HEK293 (cell line): ENCODE measurements around the gene TTLL10.

Experiments
- GFI1B ChIP-seq: fragments of 450-650 bp; formaldehyde crosslinking; IDR thresholded peaks from 2 replicates; pipeline ENCODE4 v1.5.1; 2016; ENCODE audit warnings: missing biosample characterization, missing genetic modification characterization
- GLIS1 ChIP-seq: fragments of 450-650 bp; formaldehyde crosslinking; IDR thresholded peaks from 2 replicates; pipeline ENCODE4 v1.5.1; 2016; ENCODE audit warnings: missing biosample characterization, missing genetic modification characterization
- SETDB1 ChIP-seq: IDR thresholded peaks from one replicate; pipeline ENCODE4 v1.6.1; 2017; ENCODE audit warnings: mild to moderate bottlenecking, low read length, moderate library complexity, mixed read lengths; ENCODE audit not compliant: insufficient read length
- YY1 ChIP-seq: fragments of 450-650 bp; formaldehyde crosslinking; IDR thresholded peaks from 2 replicates; pipeline ENCODE4 v1.5.1; 2018; ENCODE audit warnings: missing biosample characterization, missing genetic modification characterization
- ZBTB17 ChIP-seq: fragments of 450-650 bp; formaldehyde crosslinking; IDR thresholded peaks from 2 replicates; pipeline ENCODE4 v1.5.1; 2016; ENCODE audit warnings: missing biosample characterization, missing genetic modification characterization
- ZNF140 ChIP-seq: fragments of 450-650 bp; formaldehyde crosslinking; IDR thresholded peaks from 2 replicates; pipeline ENCODE4 v1.5.1; 2016; ENCODE audit warnings: missing biosample characterization, missing genetic modification characterization
- ZNF23 ChIP-seq: fragments of 450-650 bp; formaldehyde crosslinking; IDR thresholded peaks from 2 replicates; pipeline ENCODE4 v1.5.1; 2016; ENCODE audit warnings: missing biosample characterization, missing genetic modification characterization, borderline replicate concordance
- ZNF530 ChIP-seq: fragments of 450-650 bp; formaldehyde crosslinking; IDR thresholded peaks from 2 replicates; pipeline ENCODE4 v1.5.1; 2016; ENCODE audit warnings: low read depth, missing biosample characterization, missing genetic modification characterization
- ZSCAN23 ChIP-seq: fragments of 450-650 bp; formaldehyde crosslinking; IDR thresholded peaks from 2 replicates; pipeline ENCODE4 v1.5.1; 2016; ENCODE audit warnings: missing biosample characterization, missing genetic modification characterization
- TF ChIP-seq, protein P1 (sequence below): fragments of 450-650 bp; formaldehyde crosslinking; conservative IDR thresholded peaks from 2 replicates; pipeline ENCODE4 v1.5.1; 2016; ENCODE audit warnings: low read depth, missing biosample characterization, missing genetic modification characterization
- TF ChIP-seq, protein P2 (sequence below): fragments of 450-650 bp; formaldehyde crosslinking; IDR thresholded peaks from 2 replicates; pipeline ENCODE4 v1.5.1; 2016; ENCODE audit warnings: missing biosample characterization, missing genetic modification characterization
- TF ChIP-seq, protein P3 (sequence below): fragments of 450-650 bp; formaldehyde crosslinking; IDR thresholded peaks from 2 replicates; pipeline ENCODE4 v1.5.1; 2016; ENCODE audit warnings: missing biosample characterization, missing genetic modification characterization
- TF ChIP-seq, protein P4 (sequence below): fragments of 450-650 bp; formaldehyde crosslinking; IDR thresholded peaks from 2 replicates; pipeline ENCODE4 v1.5.1; 2017; ENCODE audit warnings: missing biosample characterization, missing genetic modification characterization
- TF ChIP-seq, protein P5 (sequence below): fragments of 450-650 bp; formaldehyde crosslinking; IDR thresholded peaks from 2 replicates; pipeline ENCODE4 v1.5.1; 2016; ENCODE audit warnings: missing biosample characterization, missing genetic modification characterization

The TTLL10 gene

DNA sequence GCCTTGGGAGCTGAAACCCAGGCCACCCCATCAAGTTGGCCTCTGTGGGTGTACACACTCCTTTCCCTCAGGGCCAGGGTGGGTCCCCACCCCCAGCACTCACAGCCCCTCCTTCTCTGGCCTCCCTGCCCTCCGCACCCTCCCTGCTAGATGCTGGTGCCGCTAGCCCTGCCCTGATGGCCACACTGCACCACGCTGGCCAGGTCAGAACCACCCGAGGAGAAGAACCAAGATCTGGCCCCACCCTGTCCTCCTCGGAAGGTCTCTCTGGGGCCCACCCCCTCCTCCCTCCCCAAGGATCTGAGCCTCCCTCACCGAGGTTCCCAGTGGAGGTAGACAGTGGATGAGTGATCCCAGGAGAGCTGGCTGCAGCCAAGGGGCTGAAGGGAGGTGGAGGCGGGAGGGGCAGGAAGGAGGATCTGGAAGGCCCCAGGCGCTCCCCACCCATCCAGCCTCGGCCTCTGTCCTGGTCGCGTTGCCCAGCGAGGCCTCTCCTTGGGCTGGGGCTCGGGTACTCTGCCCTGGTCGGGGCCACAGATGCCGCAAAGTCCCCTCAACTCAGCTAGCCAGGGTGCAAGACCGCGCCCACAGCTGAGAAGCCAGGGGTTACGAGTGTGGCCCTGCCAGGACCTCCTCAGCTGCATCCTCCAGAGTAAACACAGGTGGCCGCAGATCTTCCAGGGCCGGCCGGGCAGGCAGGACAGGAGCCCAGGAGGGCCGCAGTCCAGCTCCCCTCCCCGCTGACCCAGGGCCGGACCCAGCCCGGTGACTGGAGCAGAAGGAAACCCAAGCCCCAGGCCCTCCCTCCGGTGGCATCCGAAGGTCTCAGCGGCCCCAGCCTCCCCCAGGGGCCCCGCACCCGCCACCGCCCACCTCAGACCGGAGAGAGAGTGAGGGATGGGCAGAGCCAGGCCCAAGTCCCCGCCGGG, 63.5 kb downstream of the TTLL10 start (continued):
- TF ChIP-seq, protein P1, sequence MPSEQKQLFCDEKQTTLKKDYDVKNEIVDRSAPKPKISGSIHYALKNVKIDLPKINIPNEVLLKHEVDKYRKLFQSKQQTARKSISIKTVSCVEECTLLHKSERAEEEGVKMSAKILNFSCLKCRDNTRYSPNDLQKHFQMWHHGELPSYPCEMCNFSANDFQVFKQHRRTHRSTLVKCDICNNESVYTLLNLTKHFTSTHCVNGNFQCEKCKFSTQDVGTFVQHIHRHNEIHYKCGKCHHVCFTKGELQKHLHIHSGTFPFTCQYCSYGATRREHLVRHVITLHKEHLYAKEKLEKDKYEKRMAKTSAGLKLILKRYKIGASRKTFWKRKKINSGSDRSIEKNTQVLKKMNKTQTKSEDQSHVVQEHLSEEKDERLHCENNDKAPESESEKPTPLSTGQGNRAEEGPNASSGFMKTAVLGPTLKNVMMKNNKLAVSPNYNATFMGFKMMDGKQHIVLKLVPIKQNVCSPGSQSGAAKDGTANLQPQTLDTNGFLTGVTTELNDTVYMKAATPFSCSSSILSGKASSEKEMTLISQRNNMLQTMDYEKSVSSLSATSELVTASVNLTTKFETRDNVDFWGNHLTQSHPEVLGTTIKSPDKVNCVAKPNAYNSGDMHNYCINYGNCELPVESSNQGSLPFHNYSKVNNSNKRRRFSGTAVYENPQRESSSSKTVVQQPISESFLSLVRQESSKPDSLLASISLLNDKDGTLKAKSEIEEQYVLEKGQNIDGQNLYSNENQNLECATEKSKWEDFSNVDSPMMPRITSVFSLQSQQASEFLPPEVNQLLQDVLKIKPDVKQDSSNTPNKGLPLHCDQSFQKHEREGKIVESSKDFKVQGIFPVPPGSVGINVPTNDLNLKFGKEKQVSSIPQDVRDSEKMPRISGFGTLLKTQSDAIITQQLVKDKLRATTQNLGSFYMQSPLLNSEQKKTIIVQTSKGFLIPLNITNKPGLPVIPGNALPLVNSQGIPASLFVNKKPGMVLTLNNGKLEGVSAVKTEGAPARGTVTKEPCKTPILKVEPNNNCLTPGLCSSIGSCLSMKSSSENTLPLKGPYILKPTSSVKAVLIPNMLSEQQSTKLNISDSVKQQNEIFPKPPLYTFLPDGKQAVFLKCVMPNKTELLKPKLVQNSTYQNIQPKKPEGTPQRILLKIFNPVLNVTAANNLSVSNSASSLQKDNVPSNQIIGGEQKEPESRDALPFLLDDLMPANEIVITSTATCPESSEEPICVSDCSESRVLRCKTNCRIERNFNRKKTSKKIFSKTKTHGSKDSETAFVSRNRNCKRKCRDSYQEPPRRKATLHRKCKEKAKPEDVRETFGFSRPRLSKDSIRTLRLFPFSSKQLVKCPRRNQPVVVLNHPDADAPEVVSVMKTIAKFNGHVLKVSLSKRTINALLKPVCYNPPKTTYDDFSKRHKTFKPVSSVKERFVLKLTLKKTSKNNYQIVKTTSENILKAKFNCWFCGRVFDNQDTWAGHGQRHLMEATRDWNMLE (tag by site-specific recombination): no peak
- TF ChIP-seq GLIS1 (tag by site-specific recombination) (peak; percentile 76), ZNF23 (tag by site-specific recombination) (no peak), ZBTB17 (no peak), ZNF140 (tag by site-specific recombination) (no peak), ZNF530 (tag by site-specific recombination) (no peak), SETDB1 (no peak), ZSCAN23 (no peak), GFI1B (no peak), YY1 (tag by site-specific recombination) (no peak)
- TF ChIP-seq, protein P2, sequence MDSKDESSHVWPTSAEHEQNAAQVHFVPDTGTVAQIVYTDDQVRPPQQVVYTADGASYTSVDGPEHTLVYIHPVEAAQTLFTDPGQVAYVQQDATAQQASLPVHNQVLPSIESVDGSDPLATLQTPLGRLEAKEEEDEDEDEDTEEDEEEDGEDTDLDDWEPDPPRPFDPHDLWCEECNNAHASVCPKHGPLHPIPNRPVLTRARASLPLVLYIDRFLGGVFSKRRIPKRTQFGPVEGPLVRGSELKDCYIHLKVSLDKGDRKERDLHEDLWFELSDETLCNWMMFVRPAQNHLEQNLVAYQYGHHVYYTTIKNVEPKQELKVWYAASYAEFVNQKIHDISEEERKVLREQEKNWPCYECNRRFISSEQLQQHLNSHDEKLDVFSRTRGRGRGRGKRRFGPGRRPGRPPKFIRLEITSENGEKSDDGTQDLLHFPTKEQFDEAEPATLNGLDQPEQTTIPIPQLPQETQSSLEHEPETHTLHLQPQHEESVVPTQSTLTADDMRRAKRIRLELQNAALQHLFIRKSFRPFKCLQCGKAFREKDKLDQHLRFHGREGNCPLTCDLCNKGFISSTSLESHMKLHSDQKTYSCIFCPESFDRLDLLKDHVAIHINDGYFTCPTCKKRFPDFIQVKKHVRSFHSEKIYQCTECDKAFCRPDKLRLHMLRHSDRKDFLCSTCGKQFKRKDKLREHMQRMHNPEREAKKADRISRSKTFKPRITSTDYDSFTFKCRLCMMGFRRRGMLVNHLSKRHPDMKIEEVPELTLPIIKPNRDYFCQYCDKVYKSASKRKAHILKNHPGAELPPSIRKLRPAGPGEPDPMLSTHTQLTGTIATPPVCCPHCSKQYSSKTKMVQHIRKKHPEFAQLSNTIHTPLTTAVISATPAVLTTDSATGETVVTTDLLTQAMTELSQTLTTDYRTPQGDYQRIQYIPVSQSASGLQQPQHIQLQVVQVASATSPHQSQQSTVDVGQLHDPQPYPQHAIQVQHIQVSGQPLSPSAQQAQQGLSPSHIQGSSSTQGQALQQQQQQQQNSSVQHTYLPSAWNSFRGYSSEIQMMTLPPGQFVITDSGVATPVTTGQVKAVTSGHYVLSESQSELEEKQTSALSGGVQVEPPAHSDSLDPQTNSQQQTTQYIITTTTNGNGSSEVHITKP (tag by site-specific recombination): peak; percentile 64
- TF ChIP-seq, protein P3, sequence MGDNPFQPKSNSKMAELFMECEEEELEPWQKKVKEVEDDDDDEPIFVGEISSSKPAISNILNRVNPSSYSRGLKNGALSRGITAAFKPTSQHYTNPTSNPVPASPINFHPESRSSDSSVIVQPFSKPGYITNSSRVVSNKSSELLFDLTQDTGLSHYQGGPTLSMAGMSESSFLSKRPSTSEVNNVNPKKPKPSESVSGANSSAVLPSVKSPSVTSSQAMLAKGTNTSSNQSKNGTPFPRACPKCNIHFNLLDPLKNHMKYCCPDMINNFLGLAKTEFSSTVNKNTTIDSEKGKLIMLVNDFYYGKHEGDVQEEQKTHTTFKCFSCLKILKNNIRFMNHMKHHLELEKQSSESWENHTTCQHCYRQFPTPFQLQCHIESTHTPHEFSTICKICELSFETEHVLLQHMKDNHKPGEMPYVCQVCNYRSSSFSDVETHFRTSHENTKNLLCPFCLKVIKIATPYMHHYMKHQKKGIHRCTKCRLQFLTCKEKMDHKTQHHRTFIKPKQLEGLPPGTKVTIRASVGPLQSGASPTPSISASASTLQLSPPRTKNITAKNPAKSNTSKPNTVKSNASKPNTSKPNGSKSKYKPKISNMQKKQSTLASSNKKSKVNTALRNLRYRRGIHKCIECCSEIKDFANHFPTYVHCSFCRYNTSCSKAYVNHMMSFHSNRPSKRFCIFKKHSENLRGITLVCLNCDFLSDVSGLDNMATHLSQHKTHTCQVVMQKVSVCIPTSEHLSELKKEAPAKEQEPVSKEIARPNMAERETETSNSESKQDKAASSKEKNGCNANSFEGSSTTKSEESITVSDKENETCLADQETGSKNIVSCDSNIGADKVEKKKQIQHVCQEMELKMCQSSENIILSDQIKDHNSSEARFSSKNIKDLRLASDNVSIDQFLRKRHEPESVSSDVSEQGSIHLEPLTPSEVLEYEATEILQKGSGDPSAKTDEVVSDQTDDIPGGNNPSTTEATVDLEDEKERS (tag by site-specific recombination): no peak
- TF ChIP-seq, protein P4, sequence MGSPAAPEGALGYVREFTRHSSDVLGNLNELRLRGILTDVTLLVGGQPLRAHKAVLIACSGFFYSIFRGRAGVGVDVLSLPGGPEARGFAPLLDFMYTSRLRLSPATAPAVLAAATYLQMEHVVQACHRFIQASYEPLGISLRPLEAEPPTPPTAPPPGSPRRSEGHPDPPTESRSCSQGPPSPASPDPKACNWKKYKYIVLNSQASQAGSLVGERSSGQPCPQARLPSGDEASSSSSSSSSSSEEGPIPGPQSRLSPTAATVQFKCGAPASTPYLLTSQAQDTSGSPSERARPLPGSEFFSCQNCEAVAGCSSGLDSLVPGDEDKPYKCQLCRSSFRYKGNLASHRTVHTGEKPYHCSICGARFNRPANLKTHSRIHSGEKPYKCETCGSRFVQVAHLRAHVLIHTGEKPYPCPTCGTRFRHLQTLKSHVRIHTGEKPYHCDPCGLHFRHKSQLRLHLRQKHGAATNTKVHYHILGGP (tag by site-specific recombination): no peak
- TF ChIP-seq, protein P5, sequence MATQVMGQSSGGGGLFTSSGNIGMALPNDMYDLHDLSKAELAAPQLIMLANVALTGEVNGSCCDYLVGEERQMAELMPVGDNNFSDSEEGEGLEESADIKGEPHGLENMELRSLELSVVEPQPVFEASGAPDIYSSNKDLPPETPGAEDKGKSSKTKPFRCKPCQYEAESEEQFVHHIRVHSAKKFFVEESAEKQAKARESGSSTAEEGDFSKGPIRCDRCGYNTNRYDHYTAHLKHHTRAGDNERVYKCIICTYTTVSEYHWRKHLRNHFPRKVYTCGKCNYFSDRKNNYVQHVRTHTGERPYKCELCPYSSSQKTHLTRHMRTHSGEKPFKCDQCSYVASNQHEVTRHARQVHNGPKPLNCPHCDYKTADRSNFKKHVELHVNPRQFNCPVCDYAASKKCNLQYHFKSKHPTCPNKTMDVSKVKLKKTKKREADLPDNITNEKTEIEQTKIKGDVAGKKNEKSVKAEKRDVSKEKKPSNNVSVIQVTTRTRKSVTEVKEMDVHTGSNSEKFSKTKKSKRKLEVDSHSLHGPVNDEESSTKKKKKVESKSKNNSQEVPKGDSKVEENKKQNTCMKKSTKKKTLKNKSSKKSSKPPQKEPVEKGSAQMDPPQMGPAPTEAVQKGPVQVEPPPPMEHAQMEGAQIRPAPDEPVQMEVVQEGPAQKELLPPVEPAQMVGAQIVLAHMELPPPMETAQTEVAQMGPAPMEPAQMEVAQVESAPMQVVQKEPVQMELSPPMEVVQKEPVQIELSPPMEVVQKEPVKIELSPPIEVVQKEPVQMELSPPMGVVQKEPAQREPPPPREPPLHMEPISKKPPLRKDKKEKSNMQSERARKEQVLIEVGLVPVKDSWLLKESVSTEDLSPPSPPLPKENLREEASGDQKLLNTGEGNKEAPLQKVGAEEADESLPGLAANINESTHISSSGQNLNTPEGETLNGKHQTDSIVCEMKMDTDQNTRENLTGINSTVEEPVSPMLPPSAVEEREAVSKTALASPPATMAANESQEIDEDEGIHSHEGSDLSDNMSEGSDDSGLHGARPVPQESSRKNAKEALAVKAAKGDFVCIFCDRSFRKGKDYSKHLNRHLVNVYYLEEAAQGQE (tag by site-specific recombination): no peak
